Skeletal muscle tissue (tissue), 4 donors: ENCODE measurements around the gene EXT2. TPM values are rescaled to one million over a fixed set of nuclear protein-coding genes. Genes with fewer than 3 reads are reported as not detected.

Experiments
- H3K27ac ChIP-seq: one replicate; pipeline ENCODE4 v1.7.0; 2013; ENCODE audit warnings: mild to moderate bottlenecking, low read depth, low read length, inconsistent platforms
- H3K27me3 ChIP-seq, 3 donors: one replicate each; pipeline ENCODE4 v1.7.0; 2013; ENCODE audit warnings: low read length in 3 of 3; ENCODE audit not compliant: control insufficient read depth in 3 of 3, insufficient read depth in 3 of 3
- H3K36me3 ChIP-seq, 3 donors: one replicate each; pipeline ENCODE4 v1.7.0; 2013; ENCODE audit warnings: low read length in 3 of 3; ENCODE audit not compliant: control insufficient read depth in 3 of 3, insufficient read depth in 3 of 3
- H3K4me1 ChIP-seq, 3 donors: one replicate each; pipeline ENCODE4 v1.7.0; 2013; ENCODE audit warnings: low read length in 3 of 3, mild to moderate bottlenecking in 3 of 3; ENCODE audit not compliant: control insufficient read depth in 3 of 3, insufficient read depth in 3 of 3
- H3K4me3 ChIP-seq, 3 donors: one replicate each; pipeline ENCODE4 v1.7.0; 2013; ENCODE audit warnings: low read length in 3 of 3
- H3K9ac ChIP-seq, 3 donors: one replicate each; pipeline ENCODE4 v1.7.0; 2013; ENCODE audit warnings: low read length in 3 of 3, mild to moderate bottlenecking in 3 of 3, moderate library complexity in 2 of 3, low read depth in 1 of 3
- H3K9me3 ChIP-seq, 3 donors: one replicate each; pipeline ENCODE4 v1.7.0; 2013; ENCODE audit warnings: low read length in 3 of 3; ENCODE audit not compliant: control insufficient read depth in 3 of 3
- total RNA-seq: library from RNA; depleted of rRNA; stranded (reverse); fragments of >200 nt; gene quantifications from one replicate; pipeline ENCODE4 v1.2.3, GENCODE V29; 2014
- donor health status: Osteomylitis.

The EXT2 gene
- total RNA-seq, 1 donor from 2014 or later, result 106 TPM

DNA sequence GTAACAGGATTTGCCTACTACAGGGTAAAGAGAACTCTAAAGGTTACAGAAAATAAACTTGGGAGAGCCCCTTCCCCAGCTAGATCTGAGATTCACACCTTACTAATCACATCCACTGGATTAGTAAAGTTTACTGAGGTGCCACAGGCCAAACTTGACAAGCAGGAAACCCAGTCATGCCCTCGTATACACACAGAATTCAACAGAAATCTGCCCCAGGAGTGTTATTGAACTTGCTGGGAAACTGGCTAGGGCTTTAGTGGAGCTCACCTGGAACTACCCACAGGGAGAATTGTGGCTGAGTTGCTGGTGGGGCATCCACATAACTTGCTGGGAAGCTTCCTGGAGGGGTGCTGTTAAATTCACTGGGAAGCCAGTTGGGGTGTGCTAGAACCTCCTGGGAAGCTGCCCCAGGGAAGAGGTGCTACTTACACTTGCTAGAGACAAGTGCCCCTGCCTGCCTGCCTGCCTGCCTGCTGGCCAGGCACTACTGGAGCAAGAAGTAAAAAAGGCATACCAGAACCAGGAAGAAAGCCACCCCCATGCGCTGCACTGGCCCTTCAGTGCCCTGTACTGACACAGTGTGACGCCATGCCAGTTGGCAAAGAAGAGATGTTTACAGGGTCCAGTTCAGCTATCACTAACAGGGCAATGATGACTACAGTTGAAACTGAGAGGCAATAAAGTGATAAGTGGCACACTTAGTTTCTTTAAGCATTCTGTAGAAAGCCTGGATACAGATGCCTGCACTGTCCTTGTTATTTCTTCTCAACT lies 108.0 kb downstream of the EXT2 start:
- no peak overlapping the region for H3K27ac ChIP-seq
- H3K27me3 ChIP-seq, result no peaks in the 10 kb centered on the region
- peak overlapping the region in 1 of 3 donors; percentile 6 for H3K4me3 ChIP-seq
- H3K9me3 ChIP-seq, result no peaks in the 10 kb centered on the region
- peak overlapping the region in 1 of 3 donors; percentile 3 for H3K9ac ChIP-seq
- H3K4me1 ChIP-seq, result peaks cover 15 to 18% (median 16%) of the 10 kb centered on the region in 3 donors
- H3K36me3 ChIP-seq, result peaks cover 0 to 5% (median 3%) of the 10 kb centered on the region in 3 donors

- H3K27me3 ChIP-seq, result no peaks in the 10 kb centered on the region
Observed at GRCh38 chr11:44205352-44205751, 109.9 kb downstream of the EXT2 start.

DNA sequence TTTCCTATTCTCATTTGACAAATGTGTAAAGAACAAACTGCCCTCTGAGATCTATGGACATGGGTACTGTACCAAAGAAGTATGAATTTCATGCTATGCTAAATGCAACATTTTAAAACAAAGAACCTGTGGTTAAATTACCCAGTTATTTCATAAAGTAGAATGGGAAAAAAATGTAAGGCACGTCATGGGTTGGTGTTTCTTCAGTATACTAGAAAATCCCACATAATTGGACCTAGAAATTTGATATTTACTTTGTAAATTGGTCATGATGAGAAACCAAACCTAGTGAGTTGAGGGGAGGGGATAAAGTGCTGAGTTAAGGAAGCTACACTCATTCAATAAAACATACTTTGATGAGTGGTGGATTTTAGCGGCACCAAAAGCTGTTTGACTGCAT lies 110.4 kb downstream of the EXT2 start:
- Histone ChIP-seq H3K4me3 (no peak overlapping the region), H3K27me3 (no peaks in the 10 kb centered on the region), H3K9me3 (no peaks in the 10 kb centered on the region), H3K27ac (no peak overlapping the region), H3K36me3 (peaks cover 0 to 3% (median 2%) of the 10 kb centered on the region in 3 donors), H3K9ac (no peak overlapping the region), H3K4me1 (peaks cover 15 to 18% (median 16%) of the 10 kb centered on the region in 3 donors)

More at GRCh38 chr11:44205352-44205751, 109.9 kb downstream of the EXT2 start:
- H3K9ac ChIP-seq, result no peak overlapping the region
- H3K9me3 ChIP-seq, result no peaks in the 10 kb centered on the region
- H3K36me3 ChIP-seq, result peaks cover 0 to 3% (median 2%) of the 10 kb centered on the region in 3 donors
- H3K4me1 ChIP-seq, result peaks cover 15 to 18% (median 16%) of the 10 kb centered on the region in 3 donors
- no peak overlapping the region for H3K4me3 ChIP-seq
- no peak overlapping the region for H3K27ac ChIP-seq

DNA sequence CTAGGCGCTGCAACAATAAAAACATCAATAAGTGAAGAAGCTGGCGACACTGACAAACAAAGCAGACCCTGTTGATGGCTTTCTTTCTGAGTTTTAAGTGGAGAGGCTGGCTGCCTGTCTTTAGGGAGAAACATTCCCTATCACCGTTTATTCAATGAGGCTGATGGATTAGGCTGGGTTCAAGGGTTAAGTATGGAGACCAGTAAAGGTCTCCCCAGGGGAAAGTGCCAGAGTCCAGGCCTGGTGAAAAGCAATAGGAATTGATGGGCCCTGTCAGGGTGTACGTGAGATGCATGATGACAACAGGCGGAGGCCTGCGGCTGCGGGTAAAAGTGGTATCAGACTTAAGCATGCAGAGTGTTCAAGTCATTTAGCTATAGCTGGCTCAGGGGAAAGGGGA lies 111.8 kb downstream of the EXT2 start:
- Histone ChIP-seq H3K27ac (no peak overlapping the region), H3K4me1 (peaks cover 15 to 18% (median 16%) of the 10 kb centered on the region in 3 donors), H3K36me3 (peaks cover 0 to 3% (median 2%) of the 10 kb centered on the region in 3 donors), H3K9me3 (no peaks in the 10 kb centered on the region), H3K4me3 (no peak overlapping the region), H3K27me3 (no peaks in the 10 kb centered on the region), H3K9ac (no peak overlapping the region)

DNA sequence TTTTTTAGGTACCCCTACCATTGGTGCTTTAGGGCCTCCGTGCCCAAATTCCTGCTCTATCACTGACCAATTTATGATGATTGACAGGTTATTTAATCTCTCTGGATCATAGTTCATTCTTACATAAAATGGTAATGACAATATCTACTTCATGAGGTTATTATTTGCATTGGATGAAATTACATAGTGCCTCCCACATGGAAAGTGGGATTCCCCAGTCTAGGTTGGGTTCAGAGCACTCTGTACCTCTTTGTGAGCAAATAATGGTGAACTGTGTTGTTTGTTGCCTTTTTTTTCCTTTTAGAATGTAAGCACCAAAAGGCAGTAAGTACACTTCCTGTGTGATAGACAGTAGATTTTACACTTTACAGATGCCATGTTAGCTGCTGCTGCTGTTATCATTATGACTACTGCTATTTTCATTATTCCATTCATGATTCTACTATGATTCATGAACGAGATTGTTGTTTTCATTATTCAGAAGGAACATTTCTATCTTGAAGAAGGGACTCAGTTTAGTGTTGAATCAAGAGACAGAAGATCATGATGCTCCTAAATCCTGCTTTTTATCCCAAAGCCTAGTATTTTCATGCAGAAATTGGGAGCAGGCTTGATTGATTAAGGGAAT lies 113.6 kb downstream of the EXT2 start:
- peaks cover 0 to 3% (median 2%) of the 10 kb centered on the region in 3 donors for H3K36me3 ChIP-seq
- no peak overlapping the region for H3K27ac ChIP-seq
- no peak overlapping the region for H3K9ac ChIP-seq
- no peaks in the 10 kb centered on the region for H3K9me3 ChIP-seq
- peaks cover 7 to 10% (median 9%) of the 10 kb centered on the region in 3 donors for H3K4me1 ChIP-seq
- no peak overlapping the region for H3K4me3 ChIP-seq
- no peaks in the 10 kb centered on the region for H3K27me3 ChIP-seq

DNA sequence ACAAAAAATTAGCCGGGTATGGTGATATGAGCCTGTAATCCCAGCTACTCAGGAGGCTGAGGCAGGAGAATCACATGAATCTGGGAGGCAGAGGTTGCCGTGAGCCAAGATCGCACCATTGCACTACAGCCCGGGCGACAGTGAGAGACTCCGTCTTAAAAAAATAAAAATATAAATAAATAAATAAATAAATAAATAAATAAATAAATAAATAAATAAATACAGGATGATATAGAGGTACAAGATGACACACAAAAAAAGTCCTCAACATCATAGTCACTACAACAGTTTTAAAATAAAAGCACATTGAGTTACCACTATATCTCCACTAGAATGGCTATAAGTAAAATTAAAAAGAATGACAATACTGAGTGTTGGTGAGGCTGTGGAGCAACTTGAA lies 116.7 kb downstream of the EXT2 start:
- Histone ChIP-seq H3K9me3 (no peaks in the 10 kb centered on the region), H3K27ac (no peak overlapping the region), H3K4me1 (no peaks in the 10 kb centered on the region), H3K9ac (no peak overlapping the region), H3K36me3 (peaks cover 0 to 2% (median under 1%) of the 10 kb centered on the region in 3 donors), H3K27me3 (no peaks in the 10 kb centered on the region), H3K4me3 (no peak overlapping the region)

DNA sequence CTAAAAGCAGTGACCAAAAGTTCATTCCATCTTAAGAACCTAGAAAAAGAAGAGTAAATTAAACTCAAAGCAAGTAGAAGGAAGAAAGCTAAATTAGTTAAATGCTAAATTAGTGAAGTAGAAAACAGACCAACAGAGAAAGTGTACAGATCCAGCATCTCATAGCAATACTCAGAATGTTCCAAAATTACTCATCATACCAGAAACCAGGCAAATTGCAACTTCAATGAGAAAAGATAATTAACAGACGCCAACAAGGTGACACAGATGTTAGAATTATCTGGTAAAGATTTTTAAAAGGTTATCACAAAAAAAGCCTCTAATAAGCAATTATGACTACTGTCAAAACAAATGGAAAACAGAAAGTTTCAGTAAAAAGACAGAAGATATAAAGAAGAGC lies 117.7 kb downstream of the EXT2 start:
- H3K9ac ChIP-seq, result no peak overlapping the region
- no peaks in the 10 kb centered on the region for H3K4me1 ChIP-seq
- H3K27ac ChIP-seq, result no peak overlapping the region
- peaks cover 0 to 2% (median 0%) of the 10 kb centered on the region in 3 donors for H3K36me3 ChIP-seq
- H3K4me3 ChIP-seq, result no peak overlapping the region
- no peaks in the 10 kb centered on the region for H3K27me3 ChIP-seq
- no peaks in the 10 kb centered on the region for H3K9me3 ChIP-seq

GRCh38 chr11:44217432-44217831 lies 122.0 kb downstream of the EXT2 start:
- no peak overlapping the region for H3K4me3 ChIP-seq
- no peak overlapping the region for H3K27ac ChIP-seq
- H3K9ac ChIP-seq, result no peak overlapping the region
- no peaks in the 10 kb centered on the region for H3K36me3 ChIP-seq
- H3K27me3 ChIP-seq, result no peaks in the 10 kb centered on the region
- H3K9me3 ChIP-seq, result no peaks in the 10 kb centered on the region
- no peaks in the 10 kb centered on the region for H3K4me1 ChIP-seq

- H3K4me3 ChIP-seq, result no peak overlapping the region
- no peak overlapping the region for H3K27ac ChIP-seq
- H3K27me3 ChIP-seq, result no peaks in the 10 kb centered on the region
- no peak overlapping the region for H3K9ac ChIP-seq
- H3K9me3 ChIP-seq, result no peaks in the 10 kb centered on the region
- H3K36me3 ChIP-seq, result no peaks in the 10 kb centered on the region
- no peaks in the 10 kb centered on the region for H3K4me1 ChIP-seq
Observed at GRCh38 chr11:44219830-44220796, 124.6 kb downstream of the EXT2 start.
